ENCODE data around the gene JARID2. TPM values are rescaled to one million over a fixed set of nuclear protein-coding genes. Genes with fewer than 3 reads are reported as not detected.

The JARID2 gene
- total RNA-seq, 2 donors from 2014 or later: 3.6 to 4.6 TPM

DNA sequence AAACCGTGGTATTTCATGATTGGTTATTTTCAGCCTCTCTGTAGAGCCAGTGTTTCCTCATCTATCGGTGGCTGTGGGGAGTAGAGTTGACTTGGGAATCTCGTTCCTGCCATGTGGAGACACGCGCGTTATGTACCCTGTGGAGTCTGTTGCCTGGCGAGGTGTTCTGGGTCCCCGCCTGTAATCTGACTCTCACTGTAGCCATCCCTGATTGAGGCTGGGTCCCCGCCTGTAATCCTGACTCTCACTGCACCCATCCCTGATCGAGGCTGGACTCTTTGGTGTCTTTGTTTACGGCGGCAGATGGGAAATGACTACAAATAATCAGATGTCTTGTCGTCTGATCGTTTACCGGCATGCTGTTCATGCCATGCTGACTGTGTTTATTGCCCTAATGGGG is 263.1 kb downstream of the JARID2 start:
- TF ChIP-seq, protein P1, sequence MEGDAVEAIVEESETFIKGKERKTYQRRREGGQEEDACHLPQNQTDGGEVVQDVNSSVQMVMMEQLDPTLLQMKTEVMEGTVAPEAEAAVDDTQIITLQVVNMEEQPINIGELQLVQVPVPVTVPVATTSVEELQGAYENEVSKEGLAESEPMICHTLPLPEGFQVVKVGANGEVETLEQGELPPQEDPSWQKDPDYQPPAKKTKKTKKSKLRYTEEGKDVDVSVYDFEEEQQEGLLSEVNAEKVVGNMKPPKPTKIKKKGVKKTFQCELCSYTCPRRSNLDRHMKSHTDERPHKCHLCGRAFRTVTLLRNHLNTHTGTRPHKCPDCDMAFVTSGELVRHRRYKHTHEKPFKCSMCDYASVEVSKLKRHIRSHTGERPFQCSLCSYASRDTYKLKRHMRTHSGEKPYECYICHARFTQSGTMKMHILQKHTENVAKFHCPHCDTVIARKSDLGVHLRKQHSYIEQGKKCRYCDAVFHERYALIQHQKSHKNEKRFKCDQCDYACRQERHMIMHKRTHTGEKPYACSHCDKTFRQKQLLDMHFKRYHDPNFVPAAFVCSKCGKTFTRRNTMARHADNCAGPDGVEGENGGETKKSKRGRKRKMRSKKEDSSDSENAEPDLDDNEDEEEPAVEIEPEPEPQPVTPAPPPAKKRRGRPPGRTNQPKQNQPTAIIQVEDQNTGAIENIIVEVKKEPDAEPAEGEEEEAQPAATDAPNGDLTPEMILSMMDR (IDR thresholded peaks at IDR 0.05): no peak
- TF ChIP-seq POLR2A (IDR thresholded peaks at IDR 0.05): no peak
- WGBS, 2 donors: 87 to 95% methylated on average over 15 of the region's 15 CpGs
- Histone ChIP-seq H3K27ac (no peak overlapping the region), H3K4me3 (no peak overlapping the region), H3K9me3 (no peaks in the 10 kb centered on the region), H3K4me1 (peaks cover 19% of the 10 kb centered on the region), H3K36me3 (replicated peaks in 1 of 2; ENCODE audit: insufficient read depth in 1 of 2, low read depth in 2 of 2) (peaks cover 0 to 9% of the 10 kb centered on the region in 2 donors), H3K27me3 (no peaks in the 10 kb centered on the region)
- intact Hi-C loops (cut with DNase I): no loop called here
- ATAC-seq: no peak
- no peak for DNase-seq

DNA sequence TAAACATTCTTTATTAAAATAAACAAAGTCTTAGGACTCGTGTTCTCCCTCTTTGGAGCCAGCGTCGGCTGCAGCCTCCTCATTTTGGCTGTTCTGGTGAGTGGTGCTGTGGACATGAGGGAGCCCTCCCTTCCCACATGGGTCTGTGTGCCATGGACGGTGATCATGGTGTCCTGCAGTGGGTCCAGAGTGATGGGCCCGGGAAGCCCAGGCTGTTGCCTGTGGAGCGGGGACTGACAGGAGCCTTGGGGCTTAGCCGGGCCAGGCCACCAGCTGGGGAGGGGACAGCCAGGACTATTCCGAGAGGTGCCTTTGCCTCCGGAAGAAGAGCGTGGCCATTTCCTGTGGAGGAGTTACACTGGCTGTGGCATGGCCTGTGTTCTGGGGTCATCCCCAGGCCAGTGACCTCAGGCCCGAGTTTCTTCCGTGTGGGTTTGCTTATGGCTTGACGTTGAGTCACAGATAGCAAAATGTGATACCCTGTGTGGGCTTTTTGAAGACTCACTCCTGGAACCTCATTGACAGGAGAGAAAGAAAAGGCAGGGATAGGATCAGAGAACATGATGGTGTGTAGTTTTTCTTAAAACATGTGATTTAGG is 263.6 kb downstream of the JARID2 start:
- ATAC-seq (no peak), DNase-seq (no peak)
- TF ChIP-seq, protein P1 (IDR thresholded peaks at IDR 0.05): no peak
- no peak for TF ChIP-seq POLR2A (IDR thresholded peaks at IDR 0.05)
- 80 to 85% methylated on average over 11 to 13 of the region's 13 CpGs for WGBS, 2 donors
- H3K27ac ChIP-seq: no peak overlapping the region
- H3K9me3 ChIP-seq: no peaks in the 10 kb centered on the region
- H3K36me3 ChIP-seq (replicated peaks in 1 of 2; ENCODE audit: insufficient read depth in 1 of 2, low read depth in 2 of 2): peaks cover 0 to 9% of the 10 kb centered on the region in 2 donors
- intact Hi-C loops (cut with DNase I): no loop called here
- H3K4me3 ChIP-seq: no peak overlapping the region
- peaks cover 14% of the 10 kb centered on the region for H3K4me1 ChIP-seq
- H3K27me3 ChIP-seq: no peaks in the 10 kb centered on the region

DNA sequence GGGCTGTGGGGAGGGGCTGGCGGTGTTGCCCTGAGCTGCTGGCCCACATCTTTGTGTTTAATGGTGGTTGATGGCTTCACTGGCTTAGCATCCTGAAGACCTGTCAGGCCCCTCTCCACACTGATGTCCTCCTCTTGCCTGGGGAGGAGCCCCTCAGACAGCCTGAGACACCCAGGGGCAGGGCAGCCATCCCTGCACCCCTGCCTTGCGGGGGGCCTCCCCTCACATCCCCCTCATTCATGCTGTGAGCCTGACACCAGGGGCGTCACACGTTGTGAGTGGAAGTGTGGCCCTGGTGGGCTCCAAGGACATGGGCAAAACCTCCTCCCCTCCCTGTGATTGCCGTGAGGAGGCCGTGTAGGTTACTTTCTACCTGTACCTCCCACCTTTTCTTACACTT is 264.3 kb downstream of the JARID2 start:
- H3K36me3 ChIP-seq (replicated peaks in 1 of 2; ENCODE audit: insufficient read depth in 1 of 2, low read depth in 2 of 2): peaks cover 0 to 9% of the 10 kb centered on the region in 2 donors

DNA sequence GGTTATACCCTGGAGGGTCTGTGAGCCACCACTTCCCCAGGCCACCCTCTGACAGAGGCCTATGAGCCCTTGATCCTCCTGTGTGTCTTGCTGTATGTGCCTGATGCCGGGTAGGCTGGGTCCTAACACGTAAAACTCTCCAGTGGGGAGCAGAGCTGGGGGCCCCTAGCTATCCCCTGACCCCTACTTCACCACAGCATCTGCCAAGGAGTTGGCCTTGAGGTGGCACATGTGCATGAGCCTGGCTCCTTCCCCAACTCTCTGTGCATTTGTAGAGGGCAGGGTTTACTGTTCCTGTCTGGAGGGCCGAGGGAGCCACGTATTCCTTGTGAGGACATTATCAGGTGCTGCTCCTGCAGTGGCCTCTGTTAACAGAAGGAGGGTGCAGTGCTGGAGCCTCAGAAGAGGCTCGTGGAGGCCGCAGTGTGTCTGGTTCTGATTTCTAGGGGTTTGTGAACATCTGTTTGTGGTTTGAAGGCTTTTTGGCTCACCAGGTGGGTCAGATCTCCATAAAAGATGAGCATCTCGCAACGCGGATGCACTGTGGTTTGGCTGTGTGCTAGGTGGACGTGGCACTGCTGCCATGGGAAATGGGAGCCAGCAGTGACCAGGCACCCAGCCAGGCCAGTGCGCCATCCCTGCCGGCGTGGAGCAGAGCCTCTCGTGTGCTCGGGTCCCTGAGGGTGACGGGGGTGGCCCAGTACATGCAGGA is 264.8 kb downstream of the JARID2 start:
- peaks cover 0 to 9% of the 10 kb centered on the region in 2 donors for H3K36me3 ChIP-seq (replicated peaks in 1 of 2; ENCODE audit: insufficient read depth in 1 of 2, low read depth in 2 of 2)

More for the DNA sequence above, 264.3 kb downstream of the JARID2 start:
- Histone ChIP-seq H3K9me3 (no peaks in the 10 kb centered on the region), H3K4me1 (peaks cover 7% of the 10 kb centered on the region), H3K27ac (no peak overlapping the region), H3K27me3 (no peaks in the 10 kb centered on the region), H3K4me3 (no peak overlapping the region)
- intact Hi-C loops (cut with DNase I): no loop called here
- no peak for ATAC-seq
- 93 to 96% methylated on average over 5 to 6 of the region's 6 CpGs for WGBS, 2 donors
- no peak for TF ChIP-seq POLR2A (IDR thresholded peaks at IDR 0.05)
- TF ChIP-seq, protein P1 (IDR thresholded peaks at IDR 0.05): no peak
- no peak for DNase-seq

More for the DNA sequence above, 264.8 kb downstream of the JARID2 start:
- ATAC-seq (no peak), DNase-seq (no peak)
- no peak overlapping the region for H3K27ac ChIP-seq
- H3K4me3 ChIP-seq: no peak overlapping the region
- TF ChIP-seq, protein P1 (IDR thresholded peaks at IDR 0.05): no peak
- TF ChIP-seq POLR2A (IDR thresholded peaks at IDR 0.05): no peak
- H3K27me3 ChIP-seq: no peaks in the 10 kb centered on the region
- H3K4me1 ChIP-seq: peaks cover 1% of the 10 kb centered on the region
- 85% methylated on average over 6 to 16 of the region's 16 CpGs for whole genome bisulfite sequencing, 2 donors
- intact Hi-C loops (cut with DNase I): no loop called here
- no peaks in the 10 kb centered on the region for H3K9me3 ChIP-seq
